HepG2 (cell line): ENCODE measurements around the gene BACH1.

Source experiments
- CTCF ChIP-seq: sonication (generic); formaldehyde crosslinking; IDR thresholded peaks from 2 replicates; pipeline ENCODE4 v1.5.0; 2020; ENCODE audit warnings: mild to moderate bottlenecking, missing genetic modification reagents, moderate library complexity
- FIP1L1 ChIP-seq: fragments of 200-400 bp; formaldehyde crosslinking; IDR thresholded peaks from 2 replicates; pipeline ENCODE4 v1.6.1; 2018; ENCODE audit warnings: low read depth, mild to moderate bottlenecking, low read length, moderate library complexity, borderline replicate concordance; ENCODE audit not compliant: insufficient read depth
- FOXM1 ChIP-seq: sonication (generic); formaldehyde crosslinking; IDR thresholded peaks from 2 replicates; pipeline ENCODE4 v1.5.0; 2020; ENCODE audit warnings: missing genetic modification reagents
- KLF13 ChIP-seq: sonication (generic); formaldehyde crosslinking; IDR thresholded peaks from 2 replicates; pipeline ENCODE4 v1.4.0; 2020; ENCODE audit warnings: mild to moderate bottlenecking, missing genetic modification reagents
- NRL ChIP-seq: sonication (generic); formaldehyde crosslinking; IDR thresholded peaks from 2 replicates; pipeline ENCODE4 v1.5.0; 2020; ENCODE audit warnings: missing genetic modification reagents, mild to moderate bottlenecking, moderate library complexity, borderline replicate concordance
- RFX5 ChIP-seq: IDR thresholded peaks from 2 replicates; pipeline ENCODE4 v1.6.1; 2011; ENCODE audit warnings: low read depth, low read length, improper control_type of control experiment
- ZFX ChIP-seq: sonication (generic); formaldehyde crosslinking; IDR thresholded peaks from 2 replicates; pipeline ENCODE4 v1.4.0; 2020; ENCODE audit warnings: mild to moderate bottlenecking, low read depth, missing genetic modification reagents, moderate library complexity
- ZNF136 ChIP-seq: sonication (generic); formaldehyde crosslinking; IDR thresholded peaks from 2 replicates; pipeline ENCODE4 v1.8.1; 2022; ENCODE audit warnings: low read depth, mild to moderate bottlenecking, moderate library complexity, missing genetic modification reagents
- ZNF839 ChIP-seq: sonication (generic); formaldehyde crosslinking; IDR thresholded peaks from 2 replicates; pipeline ENCODE4 v1.4.0; 2020; ENCODE audit warnings: missing genetic modification reagents, mild to moderate bottlenecking, borderline replicate concordance

GRCh38 chr21:29386803-29387202, 88.1 kb downstream of the BACH1 start:
- TF ChIP-seq CTCF (no peak), FIP1L1 (no peak), ZFX (no peak), ZNF839 (CRISPR knock-in tag) (no peak), RFX5 (no peak), FOXM1 (CRISPR knock-in tag) (no peak), KLF13 (CRISPR knock-in tag) (no peak), NRL (no peak), ZNF136 (no peak)
